Tibial nerve (tissue), 3 donors: ENCODE measurements around the gene CRYBG3.

Experiments
- CTCF ChIP-seq, 5 experiments: fragments of 200-600 bp in 3 of 5; fragments of 450-650 bp in 2 of 5; sonication (generic) in 3 of 5; IDR thresholded peaks; one replicate each; pipeline ENCODE4 v1.5.1; 2016 to 2019; ENCODE audit warnings: antibody characterized with exemption in 5 of 5, mild to moderate bottlenecking in 3 of 5, moderate library complexity in 2 of 5
- POLR2A ChIP-seq, 2 donors: fragments of 450-650 bp; IDR thresholded peaks; one replicate each; pipeline ENCODE4 v1.6.1; 2017; ENCODE audit warnings: antibody characterized with exemption in 2 of 2, mild to moderate bottlenecking in 2 of 2, moderate library complexity in 2 of 2

DNA sequence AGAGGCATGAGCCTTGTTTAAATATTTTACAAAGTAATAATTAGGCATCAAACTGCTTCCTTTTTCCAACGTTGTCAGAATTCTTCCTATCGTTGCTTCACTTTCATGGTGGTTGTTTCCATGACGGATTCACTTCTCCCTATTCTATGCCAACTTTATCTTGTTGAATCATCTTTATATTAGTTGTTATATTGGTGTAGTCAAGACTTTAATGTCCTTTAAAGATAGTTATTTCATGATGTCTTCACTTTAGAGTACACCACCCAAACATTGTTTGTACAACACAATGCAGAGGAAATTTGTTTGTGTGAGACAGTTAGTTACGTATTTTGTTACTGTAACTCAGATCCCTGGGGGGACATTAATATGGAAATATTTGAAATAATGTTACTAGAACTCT, 61.9 kb downstream of the CRYBG3 start:
- TF ChIP-seq CTCF (IDR thresholded peaks at IDR 0.05) (no peak), POLR2A (IDR thresholded peaks at IDR 0.05) (no peak)
